Stimulated activated CD4-positive, alpha-beta T cell treated with anti-CD3 and anti-CD28 coated beads, Interleukin-12 subunit alpha, Interleukin-12 subunit beta, amount 100 ng/mL, for 24 hours (primary cell): Measurements from ENCODE around the gene SMAD9.
"Not testable (repeated sequence)": the region's sequence is repeated elsewhere in the genome, so short reads cannot be mapped to it uniquely, and the experiment has no call there.

Experiments used
- DNase-seq, 2 experiments: peaks; one replicate each; pipeline ENCODE4 v3.0.0-alpha.2; 2020; ENCODE audit warnings: low read depth in 2 of 2

The SMAD9 gene

GRCh38 chr13:36912369-36912768 lies 7.7 kb downstream of the SMAD9 start:
- no peak for DNase-seq

GRCh38 chr13:36910545-36910944 lies 9.5 kb downstream of the SMAD9 start:
- DNase-seq: no peak

GRCh38 chr13:36907821-36908220 lies 12.2 kb downstream of the SMAD9 start:
- no peak for DNase-seq

- DNase-seq: no peak
These were observed 12.8 kb downstream of the SMAD9 start for GRCh38 chr13:36907266-36907665.

- DNase-seq: no peak
These were observed 14.1 kb downstream of the SMAD9 start for GRCh38 chr13:36905944-36906343.

- DNase-seq: no peak
These were observed 16.0 kb downstream of the SMAD9 start for GRCh38 chr13:36903925-36904595.

- no peak for DNase-seq
These were observed 22.9 kb downstream of the SMAD9 start for GRCh38 chr13:36897054-36897616.

GRCh38 chr13:36891752-36892151 lies 28.3 kb downstream of the SMAD9 start:
- DNase-seq: no peak

GRCh38 chr13:36888645-36889044 lies 31.4 kb downstream of the SMAD9 start:
- DNase-seq: no peak

GRCh38 chr13:36887758-36888521 lies 32.1 kb downstream of the SMAD9 start:
- DNase-seq: no peak

GRCh38 chr13:36885901-36886300 lies 34.1 kb downstream of the SMAD9 start:
- DNase-seq: no peak

GRCh38 chr13:36884235-36884634 lies 35.8 kb downstream of the SMAD9 start:
- no peak for DNase-seq

- DNase-seq: no peak
These were observed 36.2 kb downstream of the SMAD9 start for GRCh38 chr13:36883824-36884223.

GRCh38 chr13:36883392-36883791 lies 36.6 kb downstream of the SMAD9 start:
- not testable (repeated sequence) for DNase-seq

GRCh38 chr13:36882829-36883390 lies 37.1 kb downstream of the SMAD9 start:
- DNase-seq: no peak

- no peak for DNase-seq
These were observed 39.1 kb downstream of the SMAD9 start for GRCh38 chr13:36880961-36881360.

- DNase-seq: no peak
These were observed 40.7 kb downstream of the SMAD9 start for GRCh38 chr13:36879218-36879938.

- DNase-seq: no peak
These were observed 44.1 kb downstream of the SMAD9 start for GRCh38 chr13:36875961-36876360.

GRCh38 chr13:36875431-36875830 lies 44.6 kb downstream of the SMAD9 start:
- no peak for DNase-seq

- no peak for DNase-seq
These were observed 47.4 kb downstream of the SMAD9 start for GRCh38 chr13:36872621-36873020.

GRCh38 chr13:36870050-36870692 lies 49.9 kb downstream of the SMAD9 start:
- DNase-seq: no peak

- DNase-seq: no peak
These were observed 53.8 kb downstream of the SMAD9 start for GRCh38 chr13:36866232-36866631.
